ENCODE data around the gene ANG. TPM values are rescaled to one million over a fixed set of nuclear protein-coding genes. Genes with fewer than 3 reads are reported as not detected.
"Not testable (repeated sequence)": the region's sequence is repeated elsewhere in the genome, so short reads cannot be mapped to it uniquely, and the experiment has no call there.

The ANG gene
- total and polyA plus RNA-seq, 10 of the 15 experiments (the other 5 are each of a cell fraction or from before 2014, with no cell fraction given), result 1.0 to 5.9 (median 2.2) TPM

DNA sequence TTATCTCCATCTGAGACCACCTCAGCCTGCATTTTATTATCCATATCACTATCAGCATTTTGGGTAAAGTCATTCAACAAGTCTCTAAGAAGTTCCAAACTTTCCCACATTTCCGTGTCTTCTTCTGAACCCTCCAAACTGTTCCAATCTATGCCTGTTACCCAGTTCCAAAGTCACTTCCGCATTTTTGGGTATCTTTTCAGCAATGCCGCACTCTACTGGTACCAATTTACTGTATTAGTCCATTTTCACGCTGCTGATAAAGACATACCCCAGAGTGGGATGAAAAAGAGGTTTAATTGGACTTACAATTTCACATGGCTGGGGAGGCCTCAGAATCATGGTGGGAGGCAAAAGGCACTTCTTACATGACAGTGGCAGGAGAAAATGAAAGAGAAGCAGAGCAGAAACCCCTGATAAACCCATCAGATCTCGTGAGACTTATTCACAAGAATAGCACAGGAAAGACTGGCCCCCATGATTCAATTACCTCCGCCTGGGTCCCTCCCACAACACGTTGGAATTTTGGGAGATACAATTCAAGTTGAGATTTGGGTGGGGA is 22.1 kb upstream of the ANG start:
- intact Hi-C loops (cut with micrococcal nuclease; ENCODE audit: unreplicated experiment), result loop anchor here (5.0 kb wide), 1 partner anchor 324 kb away; the partner anchor contains the start of gene PARP2
- H2AFZ ChIP-seq (ENCODE audit: control insufficient read depth, low read depth, low read length); H3K27me3 ChIP-seq (replicated peaks in 1 of 2; ENCODE audit: control insufficient read depth in 2 of 2, insufficient read depth in 2 of 2, low read length in 1 of 2); in situ Hi-C loops (cut with MboI); DNase-seq (ENCODE audit: low read depth, low spot score); H4K20me1 ChIP-seq (ENCODE audit: control insufficient read depth, insufficient read depth); H3K9me3 ChIP-seq (replicated peaks; ENCODE audit: control insufficient read depth, insufficient read depth, low read length); H3K36me3 ChIP-seq (ENCODE audit: control insufficient read depth in 2 of 2, insufficient read depth in 2 of 2, low read length in 1 of 2); FAIRE-seq: not testable (repeated sequence)
- H3K4me2 ChIP-seq (ENCODE audit: control insufficient read depth, insufficient read depth), result peak overlapping the region; percentile 71
- peaks cover 24% of the 10 kb centered on the region for H3K79me2 ChIP-seq (ENCODE audit: control insufficient read depth, insufficient read depth, low read length)
- 66% methylated on average over 7 of the region's 7 CpGs for WGBS (ENCODE audit: insufficient coverage, insufficient replicate concordance, low lambda C conversion rate, missing lambda C conversion rate)
- peaks cover 38% of the 10 kb centered on the region for H3K4me1 ChIP-seq (ENCODE audit: control insufficient read depth, insufficient read depth, low read length)
- ChIA-PET POLR2A (interaction anchor here (4.2 to 5.5 kb wide), 2 partner anchors 15 to 16 kb away, joined by 59 to 69 read pairs; partner anchors contain the start of gene RNASE4), RAD21 (ENCODE audit: unreplicated experiment) (interaction anchor here (2.7 to 7.6 kb wide), 4 partner anchors 10 to 16 kb away, joined by 11 to 156 read pairs (median 46); partner anchors contain the start of gene RNASE4), CTCF (interaction anchor here (1.8 to 11.5 kb wide), 3 partner anchors 10 to 17 kb away, joined by 6 to 214 read pairs (median 58); partner anchors contain the start of genes ANG and RNASE4), SMC1A (ENCODE audit: uncharacterized antibody, unreplicated experiment) (interaction anchor here (2.4 to 5.1 kb wide), 5 partner anchors 10 to 35 kb away, joined by 9 to 150 read pairs (median 35); partner anchors contain the start of gene RNASE4)
- peak overlapping the region; percentile 83 for H3K4me3 ChIP-seq
- H3K27ac ChIP-seq (ENCODE audit: control insufficient read depth, insufficient read depth), result peak overlapping the region; percentile 96
- BruUV-seq (replicated peaks), result TSS peak; percentile 82
- H3K9ac ChIP-seq (ENCODE audit: control insufficient read depth, insufficient read depth, low read length), result peak overlapping the region; percentile 66
- 0 out of 3 replicates have a peak, but pooled peaks have one; percentile 4 for ATAC-seq
- TF ChIP-seq, protein P1, sequence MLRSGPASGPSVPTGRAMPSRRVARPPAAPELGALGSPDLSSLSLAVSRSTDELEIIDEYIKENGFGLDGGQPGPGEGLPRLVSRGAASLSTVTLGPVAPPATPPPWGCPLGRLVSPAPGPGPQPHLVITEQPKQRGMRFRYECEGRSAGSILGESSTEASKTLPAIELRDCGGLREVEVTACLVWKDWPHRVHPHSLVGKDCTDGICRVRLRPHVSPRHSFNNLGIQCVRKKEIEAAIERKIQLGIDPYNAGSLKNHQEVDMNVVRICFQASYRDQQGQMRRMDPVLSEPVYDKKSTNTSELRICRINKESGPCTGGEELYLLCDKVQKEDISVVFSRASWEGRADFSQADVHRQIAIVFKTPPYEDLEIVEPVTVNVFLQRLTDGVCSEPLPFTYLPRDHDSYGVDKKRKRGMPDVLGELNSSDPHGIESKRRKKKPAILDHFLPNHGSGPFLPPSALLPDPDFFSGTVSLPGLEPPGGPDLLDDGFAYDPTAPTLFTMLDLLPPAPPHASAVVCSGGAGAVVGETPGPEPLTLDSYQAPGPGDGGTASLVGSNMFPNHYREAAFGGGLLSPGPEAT (IDR thresholded peaks at IDR 0.05; ENCODE audit: low read depth), result 0 out of 2 replicates have a peak, but pooled peaks have one; percentile 16
- TF ChIP-seq ATF7 (IDR thresholded peaks at IDR 0.05; ENCODE audit: low read depth), result 0 out of 2 replicates have a peak, but pooled peaks have one; percentile 7
- TF ChIP-seq SPI1 (IDR thresholded peaks at IDR 0.05; ENCODE audit: borderline replicate concordance, insufficient read depth, low read depth, low read length), result peak; percentile 87
- TF ChIP-seq POU2F2 (IDR thresholded peaks at IDR 0.05; ENCODE audit: borderline replicate concordance, low read depth, low read length), result peak; percentile 50; the same call in 1 of the 3 replicates
- peak; percentile 75; the same call in 1 of the 2 replicates for TF ChIP-seq TAF1 (IDR thresholded peaks at IDR 0.05; ENCODE audit: borderline replicate concordance, low read depth, low read length)
- TF ChIP-seq, protein P2, sequence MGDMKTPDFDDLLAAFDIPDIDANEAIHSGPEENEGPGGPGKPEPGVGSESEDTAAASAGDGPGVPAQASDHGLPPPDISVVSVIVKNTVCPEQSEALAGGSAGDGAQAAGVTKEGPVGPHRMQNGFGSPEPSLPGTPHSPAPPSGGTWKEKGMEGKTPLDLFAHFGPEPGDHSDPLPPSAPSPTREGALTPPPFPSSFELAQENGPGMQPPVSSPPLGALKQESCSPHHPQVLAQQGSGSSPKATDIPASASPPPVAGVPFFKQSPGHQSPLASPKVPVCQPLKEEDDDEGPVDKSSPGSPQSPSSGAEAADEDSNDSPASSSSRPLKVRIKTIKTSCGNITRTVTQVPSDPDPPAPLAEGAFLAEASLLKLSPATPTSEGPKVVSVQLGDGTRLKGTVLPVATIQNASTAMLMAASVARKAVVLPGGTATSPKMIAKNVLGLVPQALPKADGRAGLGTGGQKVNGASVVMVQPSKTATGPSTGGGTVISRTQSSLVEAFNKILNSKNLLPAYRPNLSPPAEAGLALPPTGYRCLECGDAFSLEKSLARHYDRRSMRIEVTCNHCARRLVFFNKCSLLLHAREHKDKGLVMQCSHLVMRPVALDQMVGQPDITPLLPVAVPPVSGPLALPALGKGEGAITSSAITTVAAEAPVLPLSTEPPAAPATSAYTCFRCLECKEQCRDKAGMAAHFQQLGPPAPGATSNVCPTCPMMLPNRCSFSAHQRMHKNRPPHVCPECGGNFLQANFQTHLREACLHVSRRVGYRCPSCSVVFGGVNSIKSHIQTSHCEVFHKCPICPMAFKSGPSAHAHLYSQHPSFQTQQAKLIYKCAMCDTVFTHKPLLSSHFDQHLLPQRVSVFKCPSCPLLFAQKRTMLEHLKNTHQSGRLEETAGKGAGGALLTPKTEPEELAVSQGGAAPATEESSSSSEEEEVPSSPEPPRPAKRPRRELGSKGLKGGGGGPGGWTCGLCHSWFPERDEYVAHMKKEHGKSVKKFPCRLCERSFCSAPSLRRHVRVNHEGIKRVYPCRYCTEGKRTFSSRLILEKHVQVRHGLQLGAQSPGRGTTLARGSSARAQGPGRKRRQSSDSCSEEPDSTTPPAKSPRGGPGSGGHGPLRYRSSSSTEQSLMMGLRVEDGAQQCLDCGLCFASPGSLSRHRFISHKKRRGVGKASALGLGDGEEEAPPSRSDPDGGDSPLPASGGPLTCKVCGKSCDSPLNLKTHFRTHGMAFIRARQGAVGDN (IDR thresholded peaks at IDR 0.05), result 0 out of 2 replicates have a peak, but pooled peaks have one; percentile 35
- peak; percentile 58; the same call in 1 of the 2 replicates for TF ChIP-seq CBFB (IDR thresholded peaks at IDR 0.05; ENCODE audit: low read depth)
- TF ChIP-seq, protein P3, sequence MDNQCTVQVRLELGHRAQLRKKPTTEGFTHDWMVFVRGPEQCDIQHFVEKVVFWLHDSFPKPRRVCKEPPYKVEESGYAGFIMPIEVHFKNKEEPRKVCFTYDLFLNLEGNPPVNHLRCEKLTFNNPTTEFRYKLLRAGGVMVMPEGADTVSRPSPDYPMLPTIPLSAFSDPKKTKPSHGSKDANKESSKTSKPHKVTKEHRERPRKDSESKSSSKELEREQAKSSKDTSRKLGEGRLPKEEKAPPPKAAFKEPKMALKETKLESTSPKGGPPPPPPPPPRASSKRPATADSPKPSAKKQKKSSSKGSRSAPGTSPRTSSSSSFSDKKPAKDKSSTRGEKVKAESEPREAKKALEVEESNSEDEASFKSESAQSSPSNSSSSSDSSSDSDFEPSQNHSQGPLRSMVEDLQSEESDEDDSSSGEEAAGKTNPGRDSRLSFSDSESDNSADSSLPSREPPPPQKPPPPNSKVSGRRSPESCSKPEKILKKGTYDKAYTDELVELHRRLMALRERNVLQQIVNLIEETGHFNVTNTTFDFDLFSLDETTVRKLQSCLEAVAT (IDR thresholded peaks at IDR 0.05), result peak; percentile 64
- peak; percentile 92 for TF ChIP-seq SMAD5 (IDR thresholded peaks at IDR 0.05; ENCODE audit: low read depth)
- TF ChIP-seq PML (IDR thresholded peaks at IDR 0.05; ENCODE audit: low read length), result peak; percentile 69; the same call in 1 of the 2 replicates
- TF ChIP-seq POLR2AphosphoS5 (IDR thresholded peaks at IDR 0.05; ENCODE audit: low read length), result peak; percentile 87
- TF ChIP-seq POLR2A (IDR thresholded peaks at IDR 0.05; ENCODE audit: low read depth, low read length), result peak; percentile 48; the same call in 1 of the 2 replicates
- 0 out of 2 replicates have a peak, but pooled peaks have one; percentile 7 for TF ChIP-seq JUNB (IDR thresholded peaks at IDR 0.05)
- peak; percentile 70; the same call in 1 of the 2 replicates for TF ChIP-seq ZBED1 (IDR thresholded peaks at IDR 0.05; ENCODE audit: borderline replicate concordance)
- peak; percentile 9 for TF ChIP-seq RELA (IDR thresholded peaks at IDR 0.05; ENCODE audit: borderline replicate concordance, partially characterized antibody)
